ENCODE results near the gene BPHL.

DNA sequence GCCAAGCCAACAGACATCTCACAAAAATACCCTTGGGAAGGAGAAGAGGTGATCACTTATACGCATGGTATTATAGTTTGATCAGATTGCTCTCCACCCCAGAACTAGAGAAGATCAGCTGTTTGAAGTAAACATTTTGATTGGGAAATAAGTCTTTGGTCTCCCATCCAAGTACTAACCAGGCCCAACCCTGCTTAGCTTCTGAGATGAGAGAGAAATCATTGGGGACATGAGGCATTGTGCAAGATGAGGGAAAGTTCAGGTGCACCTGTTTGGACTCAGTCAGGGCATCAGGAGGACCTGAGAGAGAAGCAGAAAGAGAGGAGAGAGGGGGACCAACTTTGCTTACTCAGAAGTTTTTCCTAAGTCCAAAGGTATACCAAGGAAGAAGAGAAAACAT, 38.8 kb upstream of the BPHL start:
- no peak for TF ChIP-seq GATA3 (IDR thresholded peaks at IDR 0.05; ENCODE audit: low read depth, low read length)
- TF ChIP-seq GATA2 (IDR thresholded peaks at IDR 0.05; ENCODE audit: low read depth, low read length): no peak
